Activated T-helper 9 cell treated with anti-CD3 and anti-CD28 coated beads, Interleukin-2, amount 50 U/mL, for 16 hours (primary cell): Measurements from ENCODE around the gene ABCF3.

ENCODE experiments used
- DNase-seq: peaks from one replicate; pipeline ENCODE4 v3.0.0-alpha.2; 2020; ENCODE audit warnings: low read depth

Gene ABCF3

DNA sequence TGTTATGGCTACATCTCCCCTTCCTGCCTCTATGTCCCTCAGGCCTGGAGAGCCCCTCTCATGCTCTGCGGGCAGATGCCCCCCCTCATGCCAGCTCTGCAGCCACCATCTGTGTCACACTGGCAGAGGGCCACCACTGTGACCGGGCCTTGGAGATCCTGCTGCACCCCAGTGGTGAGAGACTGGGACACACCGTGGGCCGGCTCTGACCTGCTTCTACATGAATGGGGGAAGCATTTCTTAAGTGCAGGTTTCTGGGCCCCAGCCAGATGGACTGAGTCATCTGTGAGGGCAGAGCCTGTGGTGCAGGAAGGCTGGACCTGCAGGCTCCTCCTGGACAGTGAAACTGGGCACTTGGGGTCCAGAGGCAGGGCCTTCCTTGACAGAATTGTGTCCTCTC, 48.2 kb downstream of the ABCF3 start:
- no peak for DNase-seq

DNA sequence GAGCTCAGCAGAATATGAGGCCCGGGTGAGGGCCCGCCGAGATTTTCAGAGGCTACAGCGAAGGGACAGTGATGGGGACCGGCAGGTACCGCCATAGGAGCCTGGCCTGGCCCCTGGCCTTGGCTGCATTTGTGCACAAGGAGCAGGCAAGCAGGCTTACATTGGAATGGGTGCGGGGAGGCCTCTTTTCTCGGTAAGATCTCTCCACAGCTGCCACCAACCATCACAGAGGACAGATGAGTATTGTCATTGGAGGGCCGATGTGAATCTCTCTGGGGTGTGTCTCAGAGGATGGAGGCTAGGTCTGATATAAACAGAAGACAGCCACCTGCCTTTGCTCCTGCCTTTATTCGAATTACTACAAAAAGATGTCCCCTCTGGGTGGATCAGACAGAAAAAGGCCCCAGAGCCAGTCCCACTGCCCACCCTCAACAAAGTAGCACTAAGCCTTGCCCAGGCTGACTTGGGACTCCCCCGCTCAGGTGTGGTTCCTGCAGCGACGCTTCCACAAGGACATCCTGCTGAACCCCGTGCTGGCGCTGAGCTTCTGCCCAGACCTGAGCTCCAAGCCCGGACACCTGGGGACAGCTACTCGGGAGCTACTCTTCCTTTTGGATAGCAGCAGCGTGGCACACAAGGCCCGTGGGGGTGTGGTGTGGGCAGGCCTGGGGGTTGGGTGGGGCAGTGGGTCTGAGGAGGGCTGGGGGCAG, 48.8 kb downstream of the ABCF3 start:
- DNase-seq = no peak

DNA sequence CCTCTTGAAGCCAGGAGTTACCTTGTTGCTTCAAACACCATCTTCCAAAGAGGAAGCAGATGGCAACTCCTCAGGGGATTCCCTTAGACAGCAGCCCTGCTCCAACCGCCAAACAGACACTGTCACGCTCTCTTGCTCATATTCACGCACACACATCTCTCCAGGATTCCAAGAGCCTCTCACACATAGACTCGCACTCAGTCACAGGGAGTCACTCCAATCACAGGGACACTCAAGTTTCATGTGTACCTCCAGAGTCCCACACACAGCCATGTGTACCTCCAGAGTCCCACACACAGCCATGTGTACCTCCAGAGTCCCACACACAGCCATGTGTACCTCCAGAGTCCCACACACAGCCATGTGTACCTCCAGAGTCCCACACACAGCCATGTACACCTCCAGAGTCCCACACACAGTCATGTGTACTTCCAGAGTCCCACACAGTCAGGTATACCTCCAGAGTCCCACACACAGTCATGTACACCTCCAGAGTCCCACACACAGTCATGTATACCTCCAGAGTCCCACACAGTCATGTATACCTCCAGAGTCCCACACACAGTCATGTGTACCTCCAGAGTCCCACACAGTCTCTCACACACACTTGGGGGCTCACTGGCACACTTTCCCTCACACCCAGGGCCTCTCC, 49.5 kb downstream of the ABCF3 start:
- no peak for DNase-seq

DNA sequence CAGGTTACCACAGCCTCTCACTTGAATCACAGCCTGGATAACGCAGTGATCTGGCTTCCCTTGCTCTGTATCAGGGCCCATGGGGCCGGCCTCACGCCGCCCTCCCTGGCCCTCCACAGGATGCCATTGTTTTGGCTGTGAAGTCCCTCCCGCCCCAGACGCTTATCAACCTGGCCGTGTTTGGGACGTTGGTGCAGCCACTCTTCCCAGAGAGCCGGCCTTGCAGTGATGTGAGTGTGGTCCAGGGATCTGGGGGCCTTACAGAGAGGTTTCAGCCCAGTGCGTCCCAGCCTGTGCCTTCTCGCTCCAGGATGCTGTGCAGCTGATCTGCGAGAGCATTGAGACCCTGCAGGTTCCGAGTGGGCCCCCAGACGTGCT, 50.0 kb downstream of the ABCF3 start:
- no peak for DNase-seq

DNA sequence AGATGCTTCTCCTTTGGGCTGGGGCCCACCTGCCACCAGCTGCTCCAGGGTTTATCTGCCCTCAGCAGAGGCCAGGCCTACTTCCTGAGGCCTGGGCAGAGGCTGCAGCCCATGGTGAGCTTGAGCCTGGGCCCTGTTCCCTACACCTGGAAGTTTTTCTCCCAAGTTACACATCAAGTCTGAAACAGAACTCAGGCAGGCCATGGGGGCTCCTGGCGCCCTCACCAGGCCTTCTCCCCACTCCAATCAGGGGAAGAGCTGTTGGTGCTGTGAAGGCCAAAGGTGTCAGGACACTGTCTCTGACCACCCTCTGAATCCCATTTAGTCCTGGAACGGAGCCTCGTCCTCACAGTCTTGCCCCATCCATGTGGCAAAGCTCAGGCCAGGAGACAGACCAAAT, 50.6 kb downstream of the ABCF3 start:
- DNase-seq = no peak

DNA sequence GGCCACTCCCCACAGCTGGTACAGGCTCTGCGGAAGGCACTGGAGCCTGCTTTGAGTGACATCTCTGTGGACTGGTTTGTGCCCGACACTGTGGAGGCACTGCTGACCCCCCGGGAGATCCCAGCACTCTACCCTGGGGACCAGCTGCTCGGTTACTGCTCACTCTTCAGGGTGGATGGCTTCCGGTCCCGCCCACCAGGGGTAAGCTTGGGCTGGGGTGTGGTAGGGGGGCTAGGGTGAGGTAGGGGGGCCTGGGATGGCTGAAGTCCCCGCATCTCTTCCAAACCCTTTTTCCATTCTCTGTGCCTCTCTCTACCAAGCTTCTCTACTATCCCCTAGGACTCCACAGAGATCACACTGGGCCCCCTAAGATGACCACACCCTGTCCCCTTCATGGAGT, 51.2 kb downstream of the ABCF3 start:
- DNase-seq = no peak

DNA sequence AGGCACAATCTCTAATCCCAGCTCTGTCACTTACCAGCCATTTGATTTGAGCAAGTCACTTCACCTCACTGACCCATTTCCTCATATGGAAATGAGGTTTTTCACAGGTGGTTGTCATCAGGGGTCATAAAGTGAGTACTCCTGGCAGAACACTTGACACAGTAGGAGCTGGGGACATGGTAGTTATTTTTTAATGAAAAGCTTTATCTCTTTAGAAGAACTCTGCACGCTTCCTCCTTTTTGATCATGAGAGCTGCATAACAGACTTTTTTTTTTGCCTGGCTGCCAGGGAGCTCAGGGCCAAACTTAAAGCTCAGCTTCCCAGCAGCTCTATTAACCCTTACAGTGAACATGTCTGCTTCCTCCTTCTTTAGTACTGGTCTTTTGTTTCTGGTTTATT, 51.8 kb downstream of the ABCF3 start:
- DNase-seq = no peak

DNA sequence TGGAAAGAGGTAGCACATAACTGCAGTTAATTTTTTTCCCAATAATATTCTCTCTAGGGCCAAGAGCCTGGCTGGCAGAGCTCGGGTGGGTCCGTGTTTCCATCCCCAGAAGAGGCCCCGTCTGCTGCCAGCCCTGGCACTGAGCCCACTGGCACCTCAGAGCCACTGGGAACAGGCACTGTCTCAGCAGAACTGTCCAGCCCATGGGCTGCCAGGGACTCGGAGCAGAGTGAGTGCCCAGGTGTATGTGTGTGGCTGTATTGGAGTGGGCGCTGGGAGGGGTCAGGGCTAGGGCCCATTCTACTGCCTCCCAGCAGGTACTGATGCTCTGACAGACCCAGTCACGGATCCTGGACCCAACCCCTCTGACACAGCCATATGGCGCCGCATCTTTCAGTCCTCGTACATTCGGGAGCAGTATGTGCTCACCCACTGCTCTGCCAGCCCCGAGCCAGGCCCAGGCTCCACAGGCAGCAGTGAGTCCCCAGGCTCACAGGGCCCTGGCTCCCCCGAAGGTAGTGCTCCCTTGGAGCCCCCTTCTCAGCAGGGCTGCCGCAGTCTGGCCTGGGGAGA, 52.3 kb downstream of the ABCF3 start:
- DNase-seq = no peak

DNA sequence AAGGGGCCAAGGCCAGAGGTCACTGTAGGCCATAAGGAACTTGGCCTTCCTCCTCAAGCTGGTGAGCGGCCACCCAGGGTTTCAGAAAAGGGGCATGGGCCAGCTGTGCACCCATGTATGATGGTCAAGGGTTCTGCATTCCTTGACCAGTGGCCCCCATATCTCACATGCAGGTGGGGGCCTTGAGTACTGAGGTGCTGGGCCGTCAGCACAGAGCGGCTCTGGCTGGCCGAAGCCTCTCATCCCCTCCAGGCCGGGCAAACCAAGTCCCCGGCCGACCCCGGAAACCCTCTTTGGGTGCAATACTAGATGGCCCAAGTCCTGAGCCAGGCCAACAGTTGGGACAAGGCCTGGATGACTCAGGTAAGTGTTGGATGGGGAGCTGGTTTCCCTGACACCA, 53.2 kb downstream of the ABCF3 start:
- DNase-seq = no peak

DNA sequence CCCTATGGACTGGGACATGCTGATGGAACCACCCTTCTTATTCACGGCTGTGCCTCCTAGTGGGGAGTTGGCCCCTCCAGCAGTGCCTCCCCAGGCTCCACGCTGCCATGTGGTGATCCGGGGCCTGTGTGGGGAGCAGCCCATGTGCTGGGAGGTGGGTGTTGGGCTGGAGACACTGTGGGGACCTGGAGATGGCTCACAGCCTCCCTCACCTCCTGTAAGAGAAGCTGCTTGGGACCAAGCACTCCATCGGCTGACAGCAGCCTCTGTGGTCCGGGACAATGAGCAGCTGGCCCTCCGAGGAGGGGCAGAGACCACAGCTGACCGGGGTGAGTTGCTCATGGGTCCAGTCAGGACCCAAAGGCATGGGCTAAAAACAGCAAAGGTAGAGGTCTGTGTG, 53.7 kb downstream of the ABCF3 start:
- DNase-seq = no peak

DNA sequence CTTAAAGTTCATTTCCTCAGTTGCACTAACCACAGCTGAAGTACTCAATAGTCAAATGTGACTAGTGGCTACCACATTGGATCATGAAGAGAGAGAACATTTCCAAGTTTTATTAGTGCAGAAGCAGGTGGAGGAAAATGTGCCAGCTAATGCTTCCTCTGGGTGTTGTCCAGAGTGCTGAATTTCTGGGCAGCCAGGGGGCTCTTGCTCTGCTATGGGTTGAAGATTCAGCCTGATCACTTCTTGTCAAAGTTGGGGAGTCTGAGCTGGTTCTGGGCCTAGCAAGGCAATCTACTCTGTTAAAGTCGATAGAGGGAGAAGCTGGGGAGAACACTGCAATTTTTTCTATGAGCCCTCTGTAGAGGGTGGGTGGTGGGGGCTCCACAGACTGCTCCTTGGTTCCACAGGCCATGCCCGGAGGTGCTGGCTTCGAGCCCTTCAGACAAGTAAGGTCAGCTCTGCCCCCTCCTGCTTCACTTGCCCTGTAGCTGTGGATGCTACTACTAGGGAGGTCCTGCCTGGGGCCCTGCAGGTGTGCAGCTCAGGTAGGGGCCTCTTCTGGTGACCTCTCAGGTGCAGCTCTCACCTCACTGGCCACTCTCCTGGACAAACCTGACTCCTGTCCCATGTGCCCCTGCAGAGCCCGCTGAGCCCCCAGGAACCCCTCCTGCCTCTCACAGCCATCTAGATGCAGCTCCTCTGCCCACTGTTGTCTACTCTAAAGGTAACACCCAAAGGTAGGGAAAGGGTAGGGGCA, 54.6 kb downstream of the ABCF3 start:
- no peak for DNase-seq

DNA sequence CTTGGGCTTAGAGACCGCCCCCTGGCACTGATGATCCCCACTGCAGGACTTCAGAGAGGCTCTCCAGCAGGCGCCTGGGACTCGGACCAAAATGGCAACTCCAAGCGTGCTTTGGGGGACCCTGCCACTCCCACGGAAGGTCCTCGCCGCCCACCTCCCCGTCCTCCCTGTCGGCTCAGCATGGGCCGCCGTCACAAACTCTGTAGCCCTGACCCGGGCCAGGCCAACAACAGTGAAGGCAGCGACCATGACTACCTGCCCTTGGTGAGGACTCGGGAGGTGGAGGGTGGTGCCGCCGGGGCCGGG, 55.1 kb downstream of the ABCF3 start:
- no peak for DNase-seq

DNA sequence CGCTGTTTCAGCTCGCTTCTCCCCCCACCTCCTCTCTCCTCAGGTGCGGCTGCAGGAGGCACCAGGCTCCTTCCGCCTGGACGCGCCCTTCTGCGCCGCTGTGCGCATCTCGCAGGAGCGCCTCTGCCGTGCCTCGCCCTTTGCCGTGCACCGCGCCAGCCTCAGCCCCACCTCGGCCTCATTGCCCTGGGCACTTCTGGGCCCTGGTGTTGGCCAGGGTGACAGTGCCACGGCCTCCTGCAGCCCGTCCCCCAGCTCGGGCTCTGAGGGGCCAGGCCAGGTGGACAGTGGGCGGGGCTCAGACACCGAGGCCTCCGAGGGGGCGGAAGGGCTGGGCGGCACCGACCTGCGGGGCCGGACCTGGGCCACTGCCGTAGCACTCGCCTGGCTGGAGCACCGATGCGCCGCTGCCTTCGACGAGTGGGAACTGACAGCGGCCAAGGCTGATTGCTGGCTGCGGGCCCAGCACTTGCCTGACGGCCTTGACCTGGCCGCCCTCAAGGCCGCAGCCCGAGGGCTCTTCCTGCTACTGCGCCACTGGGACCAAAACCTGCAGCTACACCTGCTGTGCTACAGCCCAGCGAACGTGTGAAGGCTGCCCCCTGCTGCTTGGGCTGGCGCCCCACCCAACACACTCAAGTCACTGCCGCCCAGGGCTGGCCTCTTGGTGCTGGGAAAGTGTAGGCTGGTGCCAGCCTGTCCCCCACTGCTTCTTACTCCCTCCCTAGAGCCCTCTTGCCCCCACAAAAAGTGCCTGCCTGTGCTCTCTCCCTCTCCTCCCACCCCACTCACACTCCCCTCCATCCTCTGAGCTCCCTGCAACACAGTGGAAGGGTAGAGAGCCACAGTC, 55.7 kb downstream of the ABCF3 start:
- no peak for DNase-seq

DNA sequence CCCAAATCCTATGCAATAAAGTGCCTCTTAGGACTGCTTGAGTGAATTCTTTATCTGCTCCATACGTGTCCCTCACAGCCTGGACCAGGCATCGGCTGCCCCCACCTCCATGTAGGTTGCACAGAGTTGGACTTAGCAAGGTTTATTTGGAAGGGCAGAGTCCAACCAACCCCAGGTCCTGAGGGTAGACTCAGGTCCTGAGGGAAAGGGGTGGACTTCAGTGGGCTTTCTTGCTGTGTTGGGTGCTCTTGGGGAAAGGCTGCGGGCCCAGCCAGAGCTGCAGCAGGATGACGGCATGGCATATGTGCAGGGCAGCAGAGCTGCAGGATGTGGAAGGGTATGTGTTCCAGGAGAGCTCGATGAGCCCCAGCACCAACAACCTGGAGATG, 56.3 kb downstream of the ABCF3 start:
- DNase-seq = no peak
